KMS-11 (cell line): ENCODE results near the gene ATP9B.

Source experiments
- H2AFZ ChIP-seq: fragments of 200-600 bp; sonication (generic); 2 replicates; pipeline ENCODE4 v1.6.1; 2016; ENCODE audit warnings: antibody characterized with exemption, mixed run types, low read depth
- H3K27ac ChIP-seq: fragments of 200-600 bp; sonication (generic); 2 replicates; pipeline ENCODE4 v1.6.1; 2016; ENCODE audit warnings: mild to moderate bottlenecking, mixed run types
- H3K27me3 ChIP-seq: fragments of 200-600 bp; sonication (generic); 2 replicates; pipeline ENCODE4 v1.6.1; 2017; ENCODE audit warnings: mild to moderate bottlenecking, low read depth, mixed run types, moderate library complexity; ENCODE audit not compliant: insufficient read depth
- H3K36me3 ChIP-seq: fragments of 200-600 bp; sonication (generic); 2 replicates; pipeline ENCODE4 v1.6.1; 2017; ENCODE audit warnings: mild to moderate bottlenecking, mixed run types; ENCODE audit not compliant: insufficient read depth
- H3K4me1 ChIP-seq: fragments of 200-600 bp; sonication (generic); 2 replicates; pipeline ENCODE4 v1.6.1; 2016; ENCODE audit warnings: mild to moderate bottlenecking, low read depth, mixed run types; ENCODE audit not compliant: poor library complexity, severe bottlenecking
- H3K4me2 ChIP-seq: fragments of 200-600 bp; sonication (generic); 2 replicates; pipeline ENCODE4 v1.7.0; 2016; ENCODE audit warnings: mild to moderate bottlenecking, mixed run types
- H3K4me3 ChIP-seq: fragments of 200-600 bp; sonication (generic); IDR thresholded peaks from 2 replicates; pipeline ENCODE4 v1.6.1; 2017; ENCODE audit warnings: low read depth, low read length, mixed read lengths; ENCODE audit not compliant: insufficient read depth
- H3K79me2 ChIP-seq: fragments of 200-600 bp; sonication (generic); 2 replicates; pipeline ENCODE4 v1.6.1; 2016; ENCODE audit warnings: low read depth, mixed run types; ENCODE audit not compliant: insufficient read depth
- H3K9ac ChIP-seq: fragments of 200-600 bp; sonication (generic); 2 replicates; pipeline ENCODE4 v1.6.1; 2016; ENCODE audit warnings: mild to moderate bottlenecking, mixed run types
- H4K20me1 ChIP-seq: fragments of 200-600 bp; sonication (generic); 2 replicates; pipeline ENCODE4 v1.6.1; 2016; ENCODE audit warnings: mild to moderate bottlenecking, mixed run types; ENCODE audit not compliant: insufficient read depth
- CTCF ChIP-seq: fragments of 200-600 bp; sonication (generic); conservative IDR thresholded peaks from 2 replicates; pipeline ENCODE4 v1.6.1; 2017; ENCODE audit warnings: low read depth, mild to moderate bottlenecking, antibody characterized with exemption, low read length, moderate library complexity, mixed read lengths

The ATP9B gene

GRCh38 chr18:79372461-79372860 is 303.3 kb downstream of the ATP9B start:
- Histone ChIP-seq H4K20me1 (no peaks in the 10 kb centered on the region), H3K36me3 (peaks cover 3% of the 10 kb centered on the region; the same call in 1 of the 2 replicates), H3K4me3 (no peak overlapping the region), H3K27ac (no peak overlapping the region), H3K4me2 (no peak overlapping the region), H2AFZ (no peak overlapping the region), H3K9ac (no peak overlapping the region), H3K79me2 (no peaks in the 10 kb centered on the region), H3K4me1 (no peaks in the 10 kb centered on the region), H3K27me3 (no peaks in the 10 kb centered on the region)
- no peak for TF ChIP-seq CTCF

DNA sequence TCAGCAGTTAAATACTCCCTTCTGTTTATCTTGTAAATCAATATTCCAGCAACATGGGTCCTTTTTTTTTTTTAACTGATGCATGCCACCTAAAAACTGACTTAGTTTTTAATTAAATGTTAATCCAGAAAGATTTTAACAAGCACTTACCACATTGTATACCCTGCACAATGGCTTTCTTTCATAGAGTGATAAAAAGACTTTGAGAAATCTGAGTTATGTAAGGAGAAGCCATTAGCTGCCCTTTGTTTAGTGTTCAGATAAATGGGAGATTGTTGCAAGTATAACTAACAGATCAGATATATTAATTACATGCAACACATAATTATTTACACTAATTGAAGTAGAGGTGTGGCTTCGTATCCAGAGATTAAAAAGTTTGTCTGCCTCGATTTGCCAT is 303.8 kb downstream of the ATP9B start:
- no peaks in the 10 kb centered on the region for H3K79me2 ChIP-seq
- peaks cover 3% of the 10 kb centered on the region; the same call in 1 of the 2 replicates for H3K36me3 ChIP-seq
- no peak for TF ChIP-seq CTCF
- H4K20me1 ChIP-seq: no peaks in the 10 kb centered on the region
- no peaks in the 10 kb centered on the region for H3K4me1 ChIP-seq
- no peak overlapping the region for H3K27ac ChIP-seq
- no peak overlapping the region for H2AFZ ChIP-seq
- H3K4me3 ChIP-seq: no peak overlapping the region
- H3K9ac ChIP-seq: no peak overlapping the region
- H3K4me2 ChIP-seq: no peak overlapping the region
- H3K27me3 ChIP-seq: no peaks in the 10 kb centered on the region

DNA sequence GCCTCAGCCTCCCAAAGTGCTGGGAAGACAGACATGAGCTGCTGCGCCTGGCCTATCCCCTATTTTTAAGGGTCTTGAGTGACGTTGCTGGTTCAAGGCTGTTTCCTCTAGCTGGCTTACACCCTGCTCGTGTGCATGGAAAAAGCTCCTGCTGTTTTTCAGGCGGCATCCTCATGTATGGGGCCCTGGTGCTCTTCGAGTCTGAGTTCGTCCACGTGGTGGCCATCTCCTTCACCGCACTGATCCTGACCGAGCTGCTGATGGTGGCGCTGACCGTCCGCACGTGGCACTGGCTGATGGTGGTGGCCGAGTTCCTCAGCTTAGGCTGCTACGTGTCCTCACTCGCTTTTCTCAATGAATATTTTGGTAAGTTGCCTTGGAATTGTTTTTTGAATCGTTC is 304.5 kb downstream of the ATP9B start:
- H3K4me2 ChIP-seq: no peak overlapping the region
- peaks cover 3% of the 10 kb centered on the region; the same call in 1 of the 2 replicates for H3K36me3 ChIP-seq
- no peak overlapping the region for H2AFZ ChIP-seq
- H3K27ac ChIP-seq: no peak overlapping the region
- no peaks in the 10 kb centered on the region for H3K27me3 ChIP-seq
- no peaks in the 10 kb centered on the region for H3K4me1 ChIP-seq
- TF ChIP-seq CTCF: no peak
- H4K20me1 ChIP-seq: no peaks in the 10 kb centered on the region
- H3K9ac ChIP-seq: no peak overlapping the region
- H3K79me2 ChIP-seq: no peaks in the 10 kb centered on the region
- no peak overlapping the region for H3K4me3 ChIP-seq

GRCh38 chr18:79374408-79375171 is 305.4 kb downstream of the ATP9B start:
- Histone ChIP-seq H3K27me3 (no peaks in the 10 kb centered on the region), H3K4me2 (no peak overlapping the region), H3K4me1 (no peaks in the 10 kb centered on the region), H3K27ac (no peak overlapping the region), H3K9ac (no peak overlapping the region), H4K20me1 (no peaks in the 10 kb centered on the region), H2AFZ (no peak overlapping the region), H3K4me3 (no peak overlapping the region), H3K79me2 (no peaks in the 10 kb centered on the region), H3K36me3 (peaks cover 3% of the 10 kb centered on the region; the same call in 1 of the 2 replicates)
- TF ChIP-seq CTCF: no peak
